Peyer's patch (tissue), 4 donors: ENCODE data around the gene PARS2. TPM values are rescaled to one million over a fixed set of nuclear protein-coding genes. Genes with fewer than 3 reads are reported as not detected.

Experiments used
- DNase-seq, 3 donors: peaks; one replicate each; pipeline ENCODE4 v3.0.0-alpha.2; 2017 to 2019
- H3K27ac ChIP-seq, 4 donors: fragments of 200-600 bp; sonication (generic); one replicate each; pipeline ENCODE4 v1.5.1; 2016 to 2019
- H3K27me3 ChIP-seq, 2 donors: fragments of 200-600 bp; sonication (generic); one replicate each; pipeline ENCODE4 v1.5.1; 2019
- H3K36me3 ChIP-seq, 3 donors: fragments of 200-600 bp; sonication (generic); one replicate each; pipeline ENCODE4 v1.5.1; 2016 to 2019
- H3K4me1 ChIP-seq, 4 donors: fragments of 200-600 bp; sonication (generic); one replicate each; pipeline ENCODE4 v1.5.1; 2016 to 2019
- H3K4me3 ChIP-seq, 4 donors: fragments of 200-600 bp; sonication (generic); 1 replicate in 3 of 4; 2 replicates in 1 of 4; pipeline ENCODE4 v1.5.1; 2016 to 2019; ENCODE audit warnings: mild to moderate bottlenecking in 1 of 4
- H3K9me3 ChIP-seq, 4 donors: fragments of 200-600 bp; sonication (generic); one replicate each; pipeline ENCODE4 v1.5.1; 2016 to 2019; ENCODE audit warnings: mild to moderate bottlenecking in 1 of 4
- CTCF ChIP-seq, 6 experiments: fragments of 450-650 bp in 4 of 6; fragments of 200-600 bp in 2 of 6; sonication (generic) in 1 of 6; IDR thresholded peaks; one replicate each; pipeline ENCODE4 v1.5.1; 2017 to 2019; ENCODE audit warnings: antibody characterized with exemption in 6 of 6, mild to moderate bottlenecking in 3 of 6, moderate library complexity in 1 of 6
- POLR2A ChIP-seq, 2 donors: fragments of 450-650 bp; IDR thresholded peaks; one replicate each; pipeline ENCODE4 v1.5.1; 2017; ENCODE audit warnings: antibody characterized with exemption in 2 of 2, mild to moderate bottlenecking in 2 of 2, moderate library complexity in 2 of 2
- total RNA-seq, 4 donors: library from RNA; depleted of rRNA; stranded (reverse); fragments of >200 nt; gene quantifications; one replicate each; pipeline ENCODE4 v1.1.0, GENCODE V29; 2016

The PARS2 gene
- 10 to 100 TPM in 1 of 4 donors, 1 to 10 TPM in 3; 1.7 to 10.0 (median 5.8) TPM for total RNA-seq

- Histone ChIP-seq H3K27me3 (no peaks in the 10 kb centered on the region), H3K4me3 (peak within 1 kb of the TSS; percentile 63 to 92 (median 78)), H3K27ac (peak within 1 kb of the TSS; percentile 48 to 76 (median 74)), H3K4me1 (peaks cover 0 to 8% (median 3%) of the 10 kb centered on the region in 4 donors), H3K9me3 (no peaks in the 10 kb centered on the region), H3K36me3 (no peaks in the 10 kb centered on the region)
- DNase-seq = peak; percentile 98
- no peak for TF ChIP-seq CTCF (IDR thresholded peaks at IDR 0.05)
- TF ChIP-seq POLR2A (IDR thresholded peaks at IDR 0.05) = peak; percentile 56 to 62
Measured at GRCh38 chr1:54764133-54764921, at the start of gene PARS2. PARS2 (minus strand) TSS chr1:54764523; CDS start chr1:54759161, 5,362 bp downstream.

DNA sequence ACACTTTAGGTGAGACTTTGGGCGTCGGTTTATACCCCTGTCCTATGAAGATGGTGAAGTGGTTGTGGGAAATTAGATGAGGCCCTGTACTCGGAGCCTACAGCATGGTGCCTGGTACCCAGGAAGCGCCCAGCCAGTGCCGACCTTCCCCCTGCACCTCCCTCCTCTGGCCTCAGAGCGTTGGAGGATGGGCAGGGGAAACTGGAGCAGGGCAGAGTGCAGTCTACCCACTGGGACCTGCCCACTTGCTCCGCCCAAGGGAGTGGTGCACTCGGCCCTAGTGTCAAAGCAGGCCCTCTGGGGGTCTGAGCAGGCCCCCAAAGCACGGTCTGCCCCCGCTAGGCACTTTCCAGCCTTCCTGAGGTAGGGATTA, 49.8 kb upstream of the PARS2 start:
- Histone ChIP-seq H3K36me3 (no peaks in the 10 kb centered on the region), H3K4me3 (peak overlapping the region in 2 of 4 donors; percentile 18 to 38), H3K27ac (peak overlapping the region in 3 of 4 donors; percentile 73 to 90 (median 85)), H3K27me3 (no peaks in the 10 kb centered on the region), H3K4me1 (peaks cover 0 to 14% (median 5%) of the 10 kb centered on the region in 4 donors), H3K9me3 (no peaks in the 10 kb centered on the region)
- TF ChIP-seq CTCF (IDR thresholded peaks at IDR 0.05) = peak in 1 of 6 experiments; percentile 17
- peak in 1 of 2 donors; percentile 51 for TF ChIP-seq POLR2A (IDR thresholded peaks at IDR 0.05)
- DNase-seq = peak; percentile 12 to 85 (median 84)

DNA sequence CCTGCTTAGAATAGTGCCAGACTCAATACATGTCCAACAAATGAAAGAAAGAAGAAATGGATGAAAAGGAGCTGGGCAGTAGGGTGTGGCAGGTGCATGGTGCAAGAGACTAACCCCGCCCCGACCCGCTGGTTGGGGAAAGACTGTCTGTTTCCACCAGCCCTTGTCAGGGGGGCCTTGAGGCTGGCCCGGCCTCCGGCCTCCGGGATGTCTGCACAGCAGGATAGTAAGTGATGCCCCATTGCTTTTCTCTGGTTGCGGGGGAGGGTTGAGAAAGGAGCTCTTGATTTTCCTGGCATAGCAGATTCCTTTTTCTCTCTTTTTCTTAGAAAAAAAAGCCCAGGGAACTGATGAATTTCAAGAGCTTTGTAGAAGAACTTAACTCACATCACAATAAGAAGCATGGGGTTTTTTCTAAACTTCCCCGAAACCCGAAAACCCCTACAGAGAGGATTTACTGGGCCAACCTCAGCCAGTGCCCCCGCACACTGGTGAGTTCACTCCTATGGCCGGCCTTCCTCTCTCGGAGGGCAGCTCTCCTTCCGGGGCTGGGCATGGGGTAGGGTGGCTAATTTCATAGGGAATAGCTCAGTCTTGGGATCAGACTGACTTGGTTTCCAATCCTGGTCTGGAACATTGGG, 49.3 kb upstream of the PARS2 start:
- H3K27me3 ChIP-seq = no peaks in the 10 kb centered on the region
- TF ChIP-seq POLR2A (IDR thresholded peaks at IDR 0.05) (no peak), CTCF (IDR thresholded peaks at IDR 0.05) (no peak)

DNA sequence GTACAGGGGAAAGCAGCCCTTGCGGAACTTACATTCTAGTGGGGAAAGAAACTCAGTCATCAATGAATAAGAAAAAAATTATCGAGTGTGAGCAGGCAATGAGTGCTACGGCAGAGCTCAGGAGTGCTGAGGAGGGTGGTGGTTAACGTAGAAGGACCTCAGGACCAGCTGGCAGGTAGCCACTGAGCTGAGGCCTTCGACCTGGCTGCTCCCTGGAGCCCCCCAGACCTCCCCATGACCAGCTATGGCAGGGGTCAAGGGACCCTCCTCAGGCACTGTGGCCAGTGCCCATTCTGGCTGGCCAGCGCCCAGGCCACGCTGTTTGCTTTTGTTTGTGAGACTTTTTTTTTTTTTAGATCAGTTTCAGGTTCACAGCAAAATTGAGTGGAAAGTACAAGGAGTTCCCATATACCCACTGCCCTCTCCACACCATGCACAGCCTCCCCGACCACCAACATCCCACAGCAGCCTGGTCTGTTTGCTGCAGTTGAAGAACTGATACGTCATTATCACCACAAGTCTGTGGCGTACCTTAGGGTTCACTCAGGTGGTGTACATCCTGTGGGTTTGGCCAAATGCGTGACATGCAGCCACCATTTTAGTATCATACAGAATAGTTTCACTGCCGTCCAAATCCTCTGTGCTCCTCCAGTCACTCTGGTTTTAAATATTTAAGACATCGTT, 48.6 kb upstream of the PARS2 start:
- Histone ChIP-seq H3K27ac (no peak overlapping the region), H3K4me1 (peaks cover 0 to 14% (median 5%) of the 10 kb centered on the region in 4 donors), H3K27me3 (no peaks in the 10 kb centered on the region), H3K9me3 (no peaks in the 10 kb centered on the region), H3K4me3 (no peak overlapping the region), H3K36me3 (no peaks in the 10 kb centered on the region)
- DNase-seq = peak; percentile 15 to 59 (median 28)
- TF ChIP-seq POLR2A (IDR thresholded peaks at IDR 0.05) = no peak
- no peak for TF ChIP-seq CTCF (IDR thresholded peaks at IDR 0.05)

More for the DNA sequence above, 49.3 kb upstream of the PARS2 start:
- Histone ChIP-seq H3K9me3 (no peaks in the 10 kb centered on the region), H3K27ac (peak overlapping the region in 2 of 4 donors; percentile 85 to 90), H3K36me3 (no peaks in the 10 kb centered on the region), H3K4me1 (peaks cover 0 to 14% (median 5%) of the 10 kb centered on the region in 4 donors), H3K4me3 (no peak overlapping the region)
- peak in 2 of 3 donors; percentile 14 to 49 for DNase-seq
